Mucosa of stomach (tissue), 1 donor: Measurements from ENCODE around the gene RBMS1.

Experiments used
- H3K27me3 ChIP-seq: one replicate; pipeline ENCODE4 v1.7.0; 2013; ENCODE audit warnings: mild to moderate bottlenecking, low read length; ENCODE audit not compliant: control insufficient read depth, insufficient read depth
- H3K36me3 ChIP-seq: one replicate; pipeline ENCODE4 v1.7.0; 2013; ENCODE audit warnings: low read length; ENCODE audit not compliant: control insufficient read depth, insufficient read depth
- H3K4me1 ChIP-seq: one replicate; pipeline ENCODE4 v1.7.0; 2013; ENCODE audit warnings: mild to moderate bottlenecking, low read length; ENCODE audit not compliant: control insufficient read depth, insufficient read depth
- H3K4me3 ChIP-seq: one replicate; pipeline ENCODE4 v1.7.0; 2013; ENCODE audit warnings: low read length
- H3K9ac ChIP-seq: one replicate; pipeline ENCODE4 v1.7.0; 2013; ENCODE audit warnings: mild to moderate bottlenecking, low read length, moderate library complexity
- H3K9me3 ChIP-seq: one replicate; pipeline ENCODE4 v1.7.0; 2013; ENCODE audit warnings: mild to moderate bottlenecking, low read length, moderate library complexity; ENCODE audit not compliant: control insufficient read depth
- donor health status: Pancreatic carcinoma.

RBMS1 gene

DNA sequence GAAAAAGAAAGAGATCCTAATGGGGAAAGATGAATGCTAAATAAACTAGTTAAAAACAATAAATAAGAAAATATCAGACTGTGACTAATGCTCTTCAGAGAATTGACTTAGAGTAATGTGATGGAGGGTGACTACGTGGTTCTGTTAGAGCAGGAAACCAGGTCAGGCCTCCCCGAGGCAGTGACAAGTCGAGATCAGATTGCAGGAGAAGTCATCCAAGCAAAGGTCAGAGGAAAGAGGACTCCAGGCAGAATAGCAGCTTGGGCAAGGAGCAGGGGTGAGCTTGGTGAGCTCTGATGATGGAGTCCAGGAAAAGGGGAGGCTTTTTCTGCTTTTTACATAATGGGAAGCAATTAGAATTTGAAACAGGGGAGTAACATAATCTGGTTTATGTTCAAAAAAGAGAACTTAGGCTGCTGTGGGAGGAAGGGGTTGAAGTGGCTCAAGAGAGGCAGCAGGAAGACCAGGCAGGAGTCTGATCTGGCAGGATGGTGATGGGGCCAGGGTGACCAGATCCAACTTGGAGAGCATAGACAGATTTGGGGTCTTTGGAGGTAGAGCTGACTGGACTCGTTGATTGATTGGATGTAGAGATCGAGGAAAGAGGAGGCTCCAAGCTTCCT lies 266.2 kb downstream of the RBMS1 start:
- Histone ChIP-seq H3K4me1 (peaks cover 89% of the 10 kb centered on the region), H3K9me3 (no peaks in the 10 kb centered on the region), H3K27me3 (no peaks in the 10 kb centered on the region), H3K36me3 (no peaks in the 10 kb centered on the region), H3K4me3 (no peak overlapping the region), H3K9ac (peak overlapping the region; percentile 53)

GRCh38 chr2:160226367-160226766 lies 267.2 kb downstream of the RBMS1 start:
- Histone ChIP-seq H3K4me1 (peaks cover 89% of the 10 kb centered on the region), H3K27me3 (no peaks in the 10 kb centered on the region), H3K36me3 (no peaks in the 10 kb centered on the region), H3K4me3 (no peak overlapping the region), H3K9ac (no peak overlapping the region), H3K9me3 (no peaks in the 10 kb centered on the region)

DNA sequence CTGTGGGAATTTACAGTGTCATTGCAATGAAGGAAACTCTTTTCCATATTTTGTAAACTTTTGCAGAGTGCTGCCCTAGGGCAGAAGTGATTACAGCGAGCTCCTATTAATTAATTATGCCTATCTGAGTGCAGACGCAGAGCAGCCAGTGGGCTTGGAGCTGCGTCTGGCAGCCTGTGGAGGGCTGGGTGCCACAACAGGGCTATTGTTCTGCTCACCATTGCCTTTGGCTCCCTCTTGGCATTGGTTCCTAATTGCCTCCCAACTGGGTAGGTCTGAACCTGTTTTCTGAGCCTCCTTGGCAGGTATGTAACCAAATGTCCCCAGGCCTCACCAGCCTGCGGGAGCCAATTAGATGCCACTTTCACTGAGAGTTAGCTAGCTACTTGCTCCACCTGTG lies 267.9 kb downstream of the RBMS1 start:
- Histone ChIP-seq H3K9me3 (no peaks in the 10 kb centered on the region), H3K36me3 (no peaks in the 10 kb centered on the region), H3K4me3 (no peak overlapping the region), H3K27me3 (no peaks in the 10 kb centered on the region), H3K9ac (no peak overlapping the region), H3K4me1 (peaks cover 89% of the 10 kb centered on the region)

GRCh38 chr2:160224507-160224906 lies 269.1 kb downstream of the RBMS1 start:
- H3K9me3 ChIP-seq: no peaks in the 10 kb centered on the region
- no peak overlapping the region for H3K4me3 ChIP-seq
- no peaks in the 10 kb centered on the region for H3K27me3 ChIP-seq
- H3K36me3 ChIP-seq: no peaks in the 10 kb centered on the region
- H3K4me1 ChIP-seq: peaks cover 96% of the 10 kb centered on the region
- H3K9ac ChIP-seq: no peak overlapping the region

- Histone ChIP-seq H3K27me3 (no peaks in the 10 kb centered on the region), H3K36me3 (no peaks in the 10 kb centered on the region), H3K4me1 (peaks cover 92% of the 10 kb centered on the region), H3K9me3 (no peaks in the 10 kb centered on the region), H3K9ac (no peak overlapping the region), H3K4me3 (no peak overlapping the region)
Measured at GRCh38 chr2:160224060-160224459, 269.5 kb downstream of the RBMS1 start.

DNA sequence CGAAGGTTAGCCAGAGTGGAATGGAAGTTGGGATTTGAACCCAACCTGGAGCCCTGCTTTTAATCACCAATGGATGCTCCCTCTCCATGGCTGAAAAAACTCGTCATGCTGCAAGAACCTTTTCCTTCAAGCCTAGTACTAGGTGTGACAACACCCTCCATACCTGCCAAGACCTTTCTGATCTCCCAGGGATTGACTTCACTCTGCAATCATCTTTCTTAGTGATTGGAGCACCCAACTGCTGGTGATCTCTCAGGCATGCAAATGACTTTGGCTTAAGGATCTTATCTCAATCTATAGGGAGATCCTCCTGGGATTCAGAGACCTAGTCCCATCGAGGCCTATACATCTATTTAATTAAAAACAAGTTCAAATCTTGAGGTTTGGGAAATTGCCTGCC lies 270.0 kb downstream of the RBMS1 start:
- H3K36me3 ChIP-seq: no peaks in the 10 kb centered on the region
- no peaks in the 10 kb centered on the region for H3K27me3 ChIP-seq
- no peak overlapping the region for H3K4me3 ChIP-seq
- H3K9me3 ChIP-seq: no peaks in the 10 kb centered on the region
- H3K4me1 ChIP-seq: peaks cover 87% of the 10 kb centered on the region
- no peak overlapping the region for H3K9ac ChIP-seq

GRCh38 chr2:160222546-160223283 lies 270.9 kb downstream of the RBMS1 start:
- H3K9me3 ChIP-seq: no peaks in the 10 kb centered on the region
- H3K36me3 ChIP-seq: no peaks in the 10 kb centered on the region
- no peaks in the 10 kb centered on the region for H3K27me3 ChIP-seq
- H3K4me3 ChIP-seq: no peak overlapping the region
- H3K9ac ChIP-seq: peak overlapping the region; percentile 73
- peaks cover 79% of the 10 kb centered on the region for H3K4me1 ChIP-seq
